RWPE2 (cell line): Measurements from ENCODE around the gene HTR3D.

Experiments used
- ATAC-seq: fragments of 200-7000 bp; cut with Tn5 transposase; 3 replicates; pipeline ENCODE4 v1.9.1; 2021; ENCODE audit warnings: low read depth
- DNase-seq: peaks from one replicate; pipeline ENCODE4 v3.0.0-alpha.2; 2020; ENCODE audit warnings: low spot score
- H3K27ac ChIP-seq: fragments of 450-650 bp; 2 replicates; pipeline ENCODE4 v1.5.1; 2017; ENCODE audit warnings: mild to moderate bottlenecking; ENCODE audit not compliant: poor library complexity, severe bottlenecking
- H3K27me3 ChIP-seq: fragments of 250-450 bp; sonication (Bioruptor Pico); 2 replicates; pipeline ENCODE4 v1.5.1; 2021; ENCODE audit warnings: mild to moderate bottlenecking, moderate library complexity; ENCODE audit not compliant: insufficient read depth, poor library complexity, severe bottlenecking
- H3K36me3 ChIP-seq: fragments of 250-450 bp; sonication (Bioruptor Pico); 2 replicates; pipeline ENCODE4 v1.5.1; 2020; ENCODE audit warnings: low read depth, mild to moderate bottlenecking, moderate library complexity
- H3K4me1 ChIP-seq: fragments of 250-450 bp; sonication (Bioruptor Pico); 2 replicates; pipeline ENCODE4 v1.5.1; 2021; ENCODE audit warnings: mild to moderate bottlenecking, moderate library complexity; ENCODE audit not compliant: insufficient read depth, poor library complexity, severe bottlenecking
- H3K4me3 ChIP-seq: fragments of 250-450 bp; sonication (Bioruptor Pico); 2 replicates; pipeline ENCODE4 v1.5.1; 2021; ENCODE audit warnings: mild to moderate bottlenecking, moderate library complexity; ENCODE audit not compliant: severe bottlenecking
- H3K9me3 ChIP-seq: fragments of 250-450 bp; sonication (Bioruptor Pico); 2 replicates; pipeline ENCODE4 v1.5.1; 2021; ENCODE audit warnings: mild to moderate bottlenecking, moderate library complexity; ENCODE audit not compliant: severe bottlenecking
- CTCF ChIP-seq: fragments of 450-650 bp; IDR thresholded peaks from one replicate; pipeline ENCODE4 v1.5.1; 2017; ENCODE audit warnings: mild to moderate bottlenecking, moderate library complexity; ENCODE audit not compliant: poor library complexity, severe bottlenecking

HTR3D gene

GRCh38 chr3:183987000-183987600 lies 44.4 kb upstream of the HTR3D start:
- Histone ChIP-seq H3K27me3 (no peaks in the 10 kb centered on the region), H3K4me1 (peaks cover 3% of the 10 kb centered on the region), H3K4me3 (no peak overlapping the region), H3K36me3 (peaks cover 21% of the 10 kb centered on the region), H3K9me3 (no peaks in the 10 kb centered on the region), H3K27ac (no peak overlapping the region)
- no peak for TF ChIP-seq CTCF
- DNase-seq (no peak), ATAC-seq (no peak)

- no peak for DNase-seq
- TF ChIP-seq CTCF: no peak
- H3K36me3 ChIP-seq: peaks cover 21% of the 10 kb centered on the region
Measured at GRCh38 chr3:183988216-183988790, 43.2 kb upstream of the HTR3D start.

GRCh38 chr3:183991403-183991802 lies 40.1 kb upstream of the HTR3D start:
- Histone ChIP-seq H3K9me3 (no peaks in the 10 kb centered on the region), H3K36me3 (peaks cover 17% of the 10 kb centered on the region), H3K4me1 (peaks cover 3% of the 10 kb centered on the region), H3K27me3 (no peaks in the 10 kb centered on the region), H3K4me3 (no peak overlapping the region), H3K27ac (no peak overlapping the region)
- no peak for TF ChIP-seq CTCF
- DNase-seq (no peak), ATAC-seq (no peak)

More at GRCh38 chr3:183988216-183988790, 43.2 kb upstream of the HTR3D start:
- Histone ChIP-seq H3K4me3 (no peak overlapping the region), H3K27me3 (no peaks in the 10 kb centered on the region), H3K4me1 (peaks cover 3% of the 10 kb centered on the region), H3K27ac (no peak overlapping the region), H3K9me3 (no peaks in the 10 kb centered on the region)
- no peak for ATAC-seq

- ATAC-seq: no peak
- Histone ChIP-seq H3K27ac (no peak overlapping the region), H3K36me3 (peaks cover 20% of the 10 kb centered on the region), H3K4me1 (peaks cover 34% of the 10 kb centered on the region), H3K27me3 (no peaks in the 10 kb centered on the region), H3K4me3 (no peak overlapping the region), H3K9me3 (no peaks in the 10 kb centered on the region)
- DNase-seq: no peak
- TF ChIP-seq CTCF: no peak
Measured at GRCh38 chr3:184001761-184002160, 29.8 kb upstream of the HTR3D start.

- H3K36me3 ChIP-seq: peaks cover 20% of the 10 kb centered on the region
- H3K27me3 ChIP-seq: no peaks in the 10 kb centered on the region
- ATAC-seq: no peak
- H3K27ac ChIP-seq: no peak overlapping the region
- no peaks in the 10 kb centered on the region for H3K9me3 ChIP-seq
- peaks cover 38% of the 10 kb centered on the region for H3K4me1 ChIP-seq
- no peak for DNase-seq
- no peak for TF ChIP-seq CTCF
- no peak overlapping the region for H3K4me3 ChIP-seq
Measured at GRCh38 chr3:184002469-184002868, 29.1 kb upstream of the HTR3D start.
